Measurements from ENCODE around the gene BMERB1.
A peak's percentile ranks its signal among the peaks of the same experiment; 100 is the strongest.
"Not testable (repeated sequence)": the region's sequence is repeated elsewhere in the genome, so short reads cannot be mapped to it uniquely, and the experiment has no call there.

Gene BMERB1

GRCh38 chr16:15434425-15435215 lies at the start of gene BMERB1:
BMERB1 (plus strand) TSS chr16:15434588; CDS start chr16:15434654, 66 bp downstream.
- DNase-seq = peak; percentile 13

GRCh38 chr16:15388060-15388459 lies 46.3 kb upstream of the BMERB1 start:
- not testable (repeated sequence) for DNase-seq

DNA sequence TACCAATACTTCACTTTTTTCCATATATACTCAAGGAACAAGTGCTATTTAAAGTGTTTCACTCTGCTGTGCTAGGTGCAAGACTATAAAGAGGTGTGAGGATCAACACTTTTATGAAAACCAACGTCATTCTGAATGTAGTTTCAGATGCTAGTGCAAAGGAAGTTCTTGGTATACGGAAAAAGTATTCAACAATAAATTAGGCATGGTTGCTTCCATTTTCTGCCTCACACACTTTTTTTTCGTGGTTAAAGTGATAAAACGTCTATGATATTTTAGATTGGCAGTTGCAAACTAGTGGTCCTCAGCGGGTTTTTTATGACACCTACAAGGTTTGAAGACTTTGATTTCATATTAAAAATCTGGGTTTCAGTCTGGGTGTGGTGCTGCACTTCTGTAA lies 44.5 kb upstream of the BMERB1 start:
- not testable (repeated sequence) for DNase-seq

DNA sequence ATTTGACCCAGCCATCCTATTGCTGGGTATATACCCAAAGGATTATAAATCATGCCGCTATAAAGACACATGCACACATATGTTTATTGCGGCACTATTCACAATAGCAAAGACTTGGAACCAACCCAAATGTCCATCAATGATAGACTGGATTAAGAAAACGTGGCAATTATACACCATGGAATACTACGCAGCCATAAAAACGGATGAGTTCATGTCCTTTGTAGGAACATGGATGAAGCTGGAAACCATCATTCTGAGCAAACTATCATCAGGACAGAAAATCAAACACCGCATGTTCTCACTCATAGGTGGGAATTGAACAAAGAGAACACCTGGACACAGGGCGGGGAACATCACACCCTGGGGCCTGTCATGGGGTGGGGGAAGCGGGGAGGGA lies 41.4 kb upstream of the BMERB1 start:
- not testable (repeated sequence) for DNase-seq

GRCh38 chr16:15395631-15396508 lies 38.5 kb upstream of the BMERB1 start, which contains the start of gene MPV17L:
MPV17L (plus strand) TSS chr16:15395754; CDS start chr16:15395898, 144 bp downstream.
- peak; percentile 23 for DNase-seq

GRCh38 chr16:15396509-15396829 lies 37.9 kb upstream of the BMERB1 start:
- not testable (repeated sequence) for DNase-seq

- DNase-seq = no peak
Measured at GRCh38 chr16:15396948-15397594, 37.3 kb upstream of the BMERB1 start.

- DNase-seq = no peak
Measured at GRCh38 chr16:15398618-15399316, 35.6 kb upstream of the BMERB1 start.

GRCh38 chr16:15399317-15399716 lies 35.1 kb upstream of the BMERB1 start:
- no peak for DNase-seq

GRCh38 chr16:15400314-15400713 lies 34.1 kb upstream of the BMERB1 start:
- DNase-seq = not testable (repeated sequence)

DNA sequence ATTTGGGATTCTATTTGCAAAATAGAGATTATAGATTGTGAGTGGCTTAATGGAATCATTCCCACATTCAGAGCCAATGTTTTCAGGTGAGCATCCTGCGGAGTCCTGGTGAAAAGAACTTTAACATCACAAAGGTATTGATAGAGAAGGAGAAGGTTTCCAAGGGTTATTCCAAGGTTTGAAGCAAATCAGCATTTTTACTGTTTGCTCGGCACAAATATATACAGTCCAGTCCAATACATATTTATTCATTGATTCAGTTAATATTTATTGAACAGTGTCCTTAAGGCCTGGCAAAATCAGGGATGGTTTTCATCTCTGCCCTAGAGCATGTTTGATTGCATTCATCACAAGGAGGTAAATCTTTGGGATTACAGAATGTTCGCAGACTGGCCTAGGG lies 32.4 kb upstream of the BMERB1 start:
- no peak for DNase-seq

GRCh38 chr16:15403392-15403995 lies 30.9 kb upstream of the BMERB1 start:
- no peak for DNase-seq

GRCh38 chr16:15404091-15404490 lies 30.3 kb upstream of the BMERB1 start:
- DNase-seq = not testable (repeated sequence)

- no peak for DNase-seq
Measured at GRCh38 chr16:15404792-15405191, 29.6 kb upstream of the BMERB1 start.

GRCh38 chr16:15407756-15408155 lies 26.6 kb upstream of the BMERB1 start:
- DNase-seq = not testable (repeated sequence)

- not testable (repeated sequence) for DNase-seq
Measured at GRCh38 chr16:15409476-15409875, 24.9 kb upstream of the BMERB1 start.

DNA sequence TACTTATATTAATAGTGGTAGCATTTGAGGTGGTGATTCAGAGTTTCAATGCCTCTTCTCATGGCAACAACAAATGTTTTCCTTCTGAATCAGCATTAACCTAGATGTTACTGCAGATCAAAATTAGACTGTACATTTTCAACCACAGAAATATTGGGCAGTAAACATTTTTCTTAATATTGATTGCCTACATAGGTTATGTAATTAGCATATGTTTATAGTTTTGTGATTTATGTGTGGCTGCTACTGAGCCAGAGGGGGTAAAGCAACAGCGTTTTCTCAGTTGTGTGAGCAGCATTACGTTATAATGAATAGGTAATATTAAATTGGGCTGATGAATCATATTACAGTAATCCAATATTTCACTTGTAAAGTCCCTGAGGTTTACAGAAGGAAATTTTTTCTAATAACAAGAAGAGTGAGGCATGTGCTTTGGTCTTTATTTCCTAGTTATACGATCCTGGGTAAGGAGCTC lies 18.8 kb upstream of the BMERB1 start:
- no peak for DNase-seq

GRCh38 chr16:15417197-15417596 lies 17.2 kb upstream of the BMERB1 start:
- no peak for DNase-seq

DNA sequence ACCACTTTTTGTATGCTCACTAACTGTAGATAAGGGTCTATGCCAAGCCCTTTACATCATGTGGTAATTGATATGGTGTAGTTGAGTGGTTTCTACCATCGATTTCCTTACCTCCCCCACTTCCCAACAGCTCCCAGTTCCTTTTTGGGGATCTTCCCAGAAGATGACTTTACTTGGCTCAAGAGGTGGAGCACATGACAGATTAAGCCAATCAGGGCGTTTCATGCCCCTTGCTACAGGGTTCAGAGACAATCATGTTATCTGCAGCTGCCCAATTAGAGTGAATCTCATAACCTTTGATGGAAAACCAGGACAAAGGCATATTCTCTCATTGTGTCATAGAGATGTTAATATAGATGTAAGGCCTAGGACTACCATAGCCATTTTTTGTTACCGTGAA lies 16.2 kb upstream of the BMERB1 start:
- DNase-seq = no peak

DNA sequence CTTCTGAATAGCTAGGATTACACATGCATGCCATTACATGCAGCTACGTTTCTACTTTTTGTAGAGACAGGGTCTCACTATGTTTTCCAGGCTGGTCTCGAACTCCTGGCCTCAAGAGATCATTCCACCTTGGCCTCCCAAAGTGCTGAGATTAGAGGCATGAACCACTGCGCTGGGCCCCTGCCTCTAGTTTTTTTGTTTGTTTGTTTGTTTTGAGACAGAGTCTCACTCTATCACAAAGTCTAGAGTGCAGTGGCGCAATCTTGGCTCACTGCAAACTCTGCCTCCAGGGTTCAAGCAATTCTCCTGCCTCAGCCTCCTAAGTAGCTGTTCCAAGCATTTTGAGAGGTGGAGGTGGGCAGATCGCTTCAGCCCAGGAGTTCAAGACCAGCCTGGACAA lies 12.7 kb upstream of the BMERB1 start:
- DNase-seq = not testable (repeated sequence)

GRCh38 chr16:15422222-15422621 lies 12.2 kb upstream of the BMERB1 start:
- DNase-seq = no peak

GRCh38 chr16:15425861-15426260 lies 8.5 kb upstream of the BMERB1 start:
- no peak for DNase-seq

Measured in DMS79 (cell line).